WTC11 (cell line): ENCODE results near the gene SLC12A4. TPM values are rescaled to one million over a fixed set of nuclear protein-coding genes. Genes with fewer than 3 reads are reported as not detected.
A peak's percentile ranks its signal among the peaks of the same experiment; 100 is the strongest.

ENCODE experiments used
- ATAC-seq: fragments of 200-7000 bp; cut with Tn5 transposase; 2 replicates; pipeline ENCODE4 v1.10.0; 2021; ENCODE audit warnings: mild to moderate bottlenecking, moderate library complexity
- CTCF ChIA-PET: fragments of 300-600 bp; sonication (Branson Sonifier 250); formaldehyde crosslinking; loops from one replicate; lab custom pipeline; 2021; ENCODE audit warnings: antibody characterized with exemption; lab: Charles Lee
- POLR2A ChIA-PET: fragments of 350-600 bp; sonication (Branson Sonifier 250); formaldehyde crosslinking; loops from one replicate; lab custom pipeline; 2021; ENCODE audit warnings: antibody characterized with exemption; lab: Charles Lee
- DNase-seq: peaks from one replicate; pipeline ENCODE4 v3.0.0; 2021; ENCODE audit warnings: low spot score
- H3K27ac Mint-ChIP-seq: 2 replicates; pipeline ENCODE4 v1.8.0; 2021; ENCODE audit warnings: mixed read lengths
- H3K27me3 Mint-ChIP-seq: 2 replicates; pipeline ENCODE4 v1.8.0; 2021; ENCODE audit warnings: low read depth, mild to moderate bottlenecking, moderate library complexity, mixed read lengths
- H3K36me3 Mint-ChIP-seq: 2 replicates; pipeline ENCODE4 v1.8.0; 2021; ENCODE audit warnings: mixed read lengths
- H3K4me1 Mint-ChIP-seq: 2 replicates; pipeline ENCODE4 v1.8.0; 2022; ENCODE audit warnings: mixed read lengths
- H3K4me3 Mint-ChIP-seq: 2 replicates; pipeline ENCODE4 v1.8.0; 2021; ENCODE audit warnings: mild to moderate bottlenecking, moderate library complexity, mixed read lengths
- H3K9me3 Mint-ChIP-seq: 2 replicates; pipeline ENCODE4 v1.8.0; 2021; ENCODE audit warnings: mixed read lengths
- ATF2 ChIP-seq: sonication (generic); formaldehyde crosslinking; IDR thresholded peaks from 2 replicates; pipeline ENCODE4 v1.8.1; 2022; ENCODE audit warnings: low read depth, missing genetic modification reagents, borderline replicate concordance
- CREM ChIP-seq: sonication (generic); formaldehyde crosslinking; IDR thresholded peaks from 2 replicates; pipeline ENCODE4 v1.8.1; 2022; ENCODE audit warnings: mild to moderate bottlenecking, missing genetic modification reagents, moderate library complexity
- ELF4 ChIP-seq: sonication (generic); formaldehyde crosslinking; IDR thresholded peaks from 2 replicates; pipeline ENCODE4 v1.8.1; 2022; ENCODE audit warnings: low read depth, mild to moderate bottlenecking, moderate library complexity, missing genetic modification reagents
- ESRRA ChIP-seq: sonication (generic); formaldehyde crosslinking; IDR thresholded peaks from 2 replicates; pipeline ENCODE4 v1.8.1; 2022; ENCODE audit warnings: mild to moderate bottlenecking, missing genetic modification reagents, borderline replicate concordance
- GRHL2 ChIP-seq: fragments of 250-450 bp; sonication (Bioruptor Pico); IDR thresholded peaks from 2 replicates; pipeline ENCODE4 v1.8.0; 2022; ENCODE audit warnings: mild to moderate bottlenecking, moderate library complexity; ENCODE audit not compliant: insufficient replicate concordance, severe bottlenecking
- IRF2 ChIP-seq: sonication (generic); formaldehyde crosslinking; IDR thresholded peaks from 2 replicates; pipeline ENCODE4 v1.8.0; 2022; ENCODE audit warnings: low read depth, missing genetic modification reagents, borderline replicate concordance
- JAZF1 ChIP-seq: fragments of 250-450 bp; sonication (Bioruptor Pico); IDR thresholded peaks from 2 replicates; pipeline ENCODE4 v1.9.0; 2021; ENCODE audit warnings: moderate library complexity, mild to moderate bottlenecking, inconsistent platforms
- MXD4 ChIP-seq: fragments of 250-450 bp; sonication (Bioruptor Pico); IDR thresholded peaks from 2 replicates; pipeline ENCODE4 v1.8.0; 2021; ENCODE audit warnings: mild to moderate bottlenecking, moderate library complexity, borderline replicate concordance
- MYBL2 ChIP-seq: sonication (generic); formaldehyde crosslinking; IDR thresholded peaks from 2 replicates; pipeline ENCODE4 v1.8.1; 2023; ENCODE audit warnings: mild to moderate bottlenecking, moderate library complexity, missing genetic modification reagents
- NFE2L1 ChIP-seq: sonication (generic); formaldehyde crosslinking; IDR thresholded peaks from 2 replicates; pipeline ENCODE4 v1.8.1; 2023; ENCODE audit warnings: missing genetic modification reagents
- OVOL2 ChIP-seq: fragments of 250-450 bp; sonication (Bioruptor Pico); IDR thresholded peaks from 2 replicates; pipeline ENCODE4 v1.9.0; 2021; ENCODE audit warnings: mild to moderate bottlenecking, borderline replicate concordance
- PRRX2 ChIP-seq: fragments of 250-450 bp; sonication (Bioruptor Pico); IDR thresholded peaks from 2 replicates; pipeline ENCODE4 v1.8.0; 2021; ENCODE audit warnings: mild to moderate bottlenecking
- RELA ChIP-seq: sonication (generic); formaldehyde crosslinking; IDR thresholded peaks from 2 replicates; pipeline ENCODE4 v1.8.1; 2022; ENCODE audit warnings: missing genetic modification reagents, mild to moderate bottlenecking, borderline replicate concordance
- SMAD4 ChIP-seq: sonication (generic); formaldehyde crosslinking; IDR thresholded peaks from 2 replicates; pipeline ENCODE4 v1.8.0; 2022; ENCODE audit warnings: mild to moderate bottlenecking, missing genetic modification reagents
- TEAD1 ChIP-seq: sonication (generic); formaldehyde crosslinking; IDR thresholded peaks from 2 replicates; pipeline ENCODE4 v1.8.0; 2022; ENCODE audit warnings: mild to moderate bottlenecking, missing genetic modification reagents
- ZMAT4 ChIP-seq: fragments of 250-450 bp; sonication (Bioruptor Pico); IDR thresholded peaks from 2 replicates; pipeline ENCODE4 v1.9.0; 2021; ENCODE audit warnings: mild to moderate bottlenecking
- ZNF512 ChIP-seq: sonication (generic); formaldehyde crosslinking; IDR thresholded peaks from 2 replicates; pipeline ENCODE4 v1.8.1; 2022; ENCODE audit warnings: missing genetic modification reagents, borderline replicate concordance
- ZNF671 ChIP-seq: fragments of 250-450 bp; sonication (Bioruptor Pico); IDR thresholded peaks from 2 replicates; pipeline ENCODE4 v1.8.0; 2021; ENCODE audit warnings: mild to moderate bottlenecking
- total RNA-seq: library from RNA; stranded (reverse); gene quantifications from 3 replicates; pipeline ENCODE4 v1.2.3, GENCODE V29; 2021
- TF ChIP-seq, protein P1 (sequence below): sonication (generic); formaldehyde crosslinking; IDR thresholded peaks from 2 replicates; pipeline ENCODE4 v1.8.0; 2023; ENCODE audit warnings: missing genetic modification reagents, mild to moderate bottlenecking, borderline replicate concordance
- TF ChIP-seq, protein P2 (sequence below): fragments of 250-450 bp; sonication (Bioruptor Pico); IDR thresholded peaks from 2 replicates; pipeline ENCODE4 v1.8.0; 2021; ENCODE audit warnings: mild to moderate bottlenecking
- TF ChIP-seq, protein P3 (sequence below): sonication (generic); formaldehyde crosslinking; IDR thresholded peaks from 2 replicates; pipeline ENCODE4 v1.8.1; 2023; ENCODE audit warnings: mild to moderate bottlenecking, missing genetic modification reagents, moderate library complexity

Gene SLC12A4
- total RNA-seq, 1 experiment from 2014 or later = 94.1 TPM

DNA sequence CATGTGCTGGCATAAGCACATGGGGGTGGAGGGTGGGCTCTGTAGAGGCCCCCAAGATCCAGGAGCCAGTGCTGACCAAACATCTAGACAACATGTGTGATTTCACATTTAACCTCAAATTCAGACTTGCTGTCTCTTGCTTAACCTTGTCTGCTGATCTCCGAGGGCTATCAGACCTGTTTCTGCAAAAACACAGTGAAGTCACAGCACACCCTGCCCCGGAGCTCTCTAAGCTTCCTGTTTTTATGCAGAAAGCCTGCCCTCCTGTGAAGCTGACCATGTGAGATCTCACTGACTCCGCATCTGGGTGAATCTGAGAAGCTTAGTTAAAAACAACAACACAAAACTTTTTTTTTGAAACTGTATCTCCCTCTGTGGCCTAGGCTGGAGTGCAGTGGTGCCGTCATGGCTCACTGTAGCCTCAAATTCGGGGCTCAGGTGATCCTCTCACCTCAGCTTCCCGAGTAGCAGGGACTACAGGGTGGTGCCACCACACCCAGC, 37.4 kb upstream of the SLC12A4 start:
- H3K27me3 Mint-ChIP-seq = no peaks in the 10 kb centered on the region; the same call in 1 of the 2 replicates
- POLR2A ChIA-PET = no interaction called here
- CTCF ChIA-PET = interaction anchor here (1.5 to 3.8 kb wide), 4 partner anchors 12 to 35 kb away, joined by 4 to 17 read pairs (median 7); partner anchors contain the start of gene DUS2

DNA sequence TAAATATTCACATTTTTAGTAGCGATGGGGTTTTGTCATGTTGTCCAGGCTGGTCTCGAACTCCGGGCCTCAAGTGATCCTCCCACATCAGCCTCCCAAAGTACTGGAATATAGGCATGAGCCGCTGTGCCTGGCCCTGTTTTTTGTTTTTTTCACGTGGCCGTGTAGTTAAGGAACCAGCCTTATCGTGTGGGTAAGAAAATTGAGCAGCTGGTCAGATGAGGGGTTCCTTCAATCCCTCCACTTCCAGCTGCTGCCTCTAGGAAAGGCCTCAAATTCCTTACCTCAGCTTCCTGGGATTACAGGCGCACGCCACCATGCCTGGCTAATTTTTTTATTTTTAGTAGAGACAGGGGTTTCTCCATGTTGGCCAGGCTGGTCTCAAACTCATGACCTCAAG, 36.8 kb upstream of the SLC12A4 start:
- no peaks in the 10 kb centered on the region; the same call in 1 of the 2 replicates for H3K27me3 Mint-ChIP-seq
- H3K4me3 Mint-ChIP-seq = no peak overlapping the region
- CTCF ChIA-PET = interaction anchor here (0.7 to 3.8 kb wide), 5 partner anchors 11 to 242 kb away, joined by 3 to 17 read pairs (median 5); partner anchors contain the start of gene DUS2
- no peaks in the 10 kb centered on the region for H3K9me3 Mint-ChIP-seq
- ATAC-seq = no peak
- DNase-seq = no peak
- POLR2A ChIA-PET = no interaction called here
- H3K4me1 Mint-ChIP-seq = peaks cover 14% of the 10 kb centered on the region
- H3K36me3 Mint-ChIP-seq = no peaks in the 10 kb centered on the region
- TF ChIP-seq, protein P1, sequence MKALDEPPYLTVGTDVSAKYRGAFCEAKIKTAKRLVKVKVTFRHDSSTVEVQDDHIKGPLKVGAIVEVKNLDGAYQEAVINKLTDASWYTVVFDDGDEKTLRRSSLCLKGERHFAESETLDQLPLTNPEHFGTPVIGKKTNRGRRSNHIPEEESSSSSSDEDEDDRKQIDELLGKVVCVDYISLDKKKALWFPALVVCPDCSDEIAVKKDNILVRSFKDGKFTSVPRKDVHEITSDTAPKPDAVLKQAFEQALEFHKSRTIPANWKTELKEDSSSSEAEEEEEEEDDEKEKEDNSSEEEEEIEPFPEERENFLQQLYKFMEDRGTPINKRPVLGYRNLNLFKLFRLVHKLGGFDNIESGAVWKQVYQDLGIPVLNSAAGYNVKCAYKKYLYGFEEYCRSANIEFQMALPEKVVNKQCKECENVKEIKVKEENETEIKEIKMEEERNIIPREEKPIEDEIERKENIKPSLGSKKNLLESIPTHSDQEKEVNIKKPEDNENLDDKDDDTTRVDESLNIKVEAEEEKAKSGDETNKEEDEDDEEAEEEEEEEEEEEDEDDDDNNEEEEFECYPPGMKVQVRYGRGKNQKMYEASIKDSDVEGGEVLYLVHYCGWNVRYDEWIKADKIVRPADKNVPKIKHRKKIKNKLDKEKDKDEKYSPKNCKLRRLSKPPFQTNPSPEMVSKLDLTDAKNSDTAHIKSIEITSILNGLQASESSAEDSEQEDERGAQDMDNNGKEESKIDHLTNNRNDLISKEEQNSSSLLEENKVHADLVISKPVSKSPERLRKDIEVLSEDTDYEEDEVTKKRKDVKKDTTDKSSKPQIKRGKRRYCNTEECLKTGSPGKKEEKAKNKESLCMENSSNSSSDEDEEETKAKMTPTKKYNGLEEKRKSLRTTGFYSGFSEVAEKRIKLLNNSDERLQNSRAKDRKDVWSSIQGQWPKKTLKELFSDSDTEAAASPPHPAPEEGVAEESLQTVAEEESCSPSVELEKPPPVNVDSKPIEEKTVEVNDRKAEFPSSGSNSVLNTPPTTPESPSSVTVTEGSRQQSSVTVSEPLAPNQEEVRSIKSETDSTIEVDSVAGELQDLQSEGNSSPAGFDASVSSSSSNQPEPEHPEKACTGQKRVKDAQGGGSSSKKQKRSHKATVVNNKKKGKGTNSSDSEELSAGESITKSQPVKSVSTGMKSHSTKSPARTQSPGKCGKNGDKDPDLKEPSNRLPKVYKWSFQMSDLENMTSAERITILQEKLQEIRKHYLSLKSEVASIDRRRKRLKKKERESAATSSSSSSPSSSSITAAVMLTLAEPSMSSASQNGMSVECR = no peak
- TF ChIP-seq GRHL2 = no peak
- TF ChIP-seq ESRRA (CRISPR knock-in tag) = no peak
- TF ChIP-seq ATF2 (CRISPR knock-in tag) = no peak
- no peak for TF ChIP-seq ELF4 (CRISPR knock-in tag)
- no peak for TF ChIP-seq JAZF1 (CRISPR knock-in tag)
- TF ChIP-seq ZMAT4 (CRISPR knock-in tag) = no peak
- no peak for TF ChIP-seq ZNF671
- TF ChIP-seq PRRX2 (CRISPR knock-in tag) = no peak
- no peak for TF ChIP-seq MYBL2 (CRISPR knock-in tag)
- no peak for TF ChIP-seq SMAD4 (CRISPR knock-in tag)
- TF ChIP-seq IRF2 (CRISPR knock-in tag) = no peak
- TF ChIP-seq TEAD1 (CRISPR knock-in tag) = no peak
- TF ChIP-seq ZNF512 = no peak
- H3K27ac Mint-ChIP-seq = no peak overlapping the region; the same call in 1 of the 2 replicates

More for the DNA sequence above, 37.4 kb upstream of the SLC12A4 start:
- no peak for DNase-seq
- peaks cover 14% of the 10 kb centered on the region for H3K4me1 Mint-ChIP-seq
- TF ChIP-seq CREM = no peak
- no peak overlapping the region for H3K4me3 Mint-ChIP-seq
- H3K9me3 Mint-ChIP-seq = no peaks in the 10 kb centered on the region
- H3K36me3 Mint-ChIP-seq = no peaks in the 10 kb centered on the region
- H3K27ac Mint-ChIP-seq = peak overlapping the region; percentile 48
- ATAC-seq = peak; percentile 66

GRCh38 chr16:68003031-68003430, 34.6 kb upstream of the SLC12A4 start:
- no peaks in the 10 kb centered on the region for H3K36me3 Mint-ChIP-seq
- POLR2A ChIA-PET = interaction anchor here (0.8 kb wide), 1 partner anchor 20 kb away, joined by 3 read pairs; the partner anchor contains the start of genes DDX28 and DUS2
- H3K4me3 Mint-ChIP-seq = no peak overlapping the region
- DNase-seq = no peak
- no peak for ATAC-seq
- H3K27ac Mint-ChIP-seq = no peak overlapping the region
- CTCF ChIA-PET = interaction anchor here (2.0 kb wide), 1 partner anchor 38 kb away, joined by 7 read pairs; no protein-coding TSS in a partner anchor
- peaks cover 4% of the 10 kb centered on the region for H3K9me3 Mint-ChIP-seq
- no peaks in the 10 kb centered on the region for H3K27me3 Mint-ChIP-seq
- peaks cover 8% of the 10 kb centered on the region for H3K4me1 Mint-ChIP-seq
- no peak for TF ChIP-seq SMAD4 (CRISPR knock-in tag)
- TF ChIP-seq, protein P2, sequence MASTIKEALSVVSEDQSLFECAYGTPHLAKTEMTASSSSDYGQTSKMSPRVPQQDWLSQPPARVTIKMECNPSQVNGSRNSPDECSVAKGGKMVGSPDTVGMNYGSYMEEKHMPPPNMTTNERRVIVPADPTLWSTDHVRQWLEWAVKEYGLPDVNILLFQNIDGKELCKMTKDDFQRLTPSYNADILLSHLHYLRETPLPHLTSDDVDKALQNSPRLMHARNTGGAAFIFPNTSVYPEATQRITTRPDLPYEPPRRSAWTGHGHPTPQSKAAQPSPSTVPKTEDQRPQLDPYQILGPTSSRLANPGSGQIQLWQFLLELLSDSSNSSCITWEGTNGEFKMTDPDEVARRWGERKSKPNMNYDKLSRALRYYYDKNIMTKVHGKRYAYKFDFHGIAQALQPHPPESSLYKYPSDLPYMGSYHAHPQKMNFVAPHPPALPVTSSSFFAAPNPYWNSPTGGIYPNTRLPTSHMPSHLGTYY (CRISPR knock-in tag) = no peak
- TF ChIP-seq IRF2 (CRISPR knock-in tag) = no peak
- TF ChIP-seq NFE2L1 (CRISPR knock-in tag) = no peak
- TF ChIP-seq, protein P3, sequence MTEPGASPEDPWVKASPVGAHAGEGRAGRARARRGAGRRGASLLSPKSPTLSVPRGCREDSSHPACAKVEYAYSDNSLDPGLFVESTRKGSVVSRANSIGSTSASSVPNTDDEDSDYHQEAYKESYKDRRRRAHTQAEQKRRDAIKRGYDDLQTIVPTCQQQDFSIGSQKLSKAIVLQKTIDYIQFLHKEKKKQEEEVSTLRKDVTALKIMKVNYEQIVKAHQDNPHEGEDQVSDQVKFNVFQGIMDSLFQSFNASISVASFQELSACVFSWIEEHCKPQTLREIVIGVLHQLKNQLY (CRISPR knock-in tag) = no peak
- no peak for TF ChIP-seq OVOL2 (CRISPR knock-in tag)
- no peak for TF ChIP-seq MXD4
- TF ChIP-seq RELA (CRISPR knock-in tag) = no peak
